ENCODE data around the gene SNUPN.
"Not testable (repeated sequence)": the region's sequence is repeated elsewhere in the genome, so short reads cannot be mapped to it uniquely, and the experiment has no call there.

The SNUPN gene

GRCh38 chr15:75578173-75578947 lies 47.2 kb downstream of the SNUPN start:
- DNase-seq = no peak

GRCh38 chr15:75577401-75578172 lies 47.9 kb downstream of the SNUPN start:
- no peak for DNase-seq

GRCh38 chr15:75573648-75574384 lies 51.7 kb downstream of the SNUPN start:
- no peak for DNase-seq

DNA sequence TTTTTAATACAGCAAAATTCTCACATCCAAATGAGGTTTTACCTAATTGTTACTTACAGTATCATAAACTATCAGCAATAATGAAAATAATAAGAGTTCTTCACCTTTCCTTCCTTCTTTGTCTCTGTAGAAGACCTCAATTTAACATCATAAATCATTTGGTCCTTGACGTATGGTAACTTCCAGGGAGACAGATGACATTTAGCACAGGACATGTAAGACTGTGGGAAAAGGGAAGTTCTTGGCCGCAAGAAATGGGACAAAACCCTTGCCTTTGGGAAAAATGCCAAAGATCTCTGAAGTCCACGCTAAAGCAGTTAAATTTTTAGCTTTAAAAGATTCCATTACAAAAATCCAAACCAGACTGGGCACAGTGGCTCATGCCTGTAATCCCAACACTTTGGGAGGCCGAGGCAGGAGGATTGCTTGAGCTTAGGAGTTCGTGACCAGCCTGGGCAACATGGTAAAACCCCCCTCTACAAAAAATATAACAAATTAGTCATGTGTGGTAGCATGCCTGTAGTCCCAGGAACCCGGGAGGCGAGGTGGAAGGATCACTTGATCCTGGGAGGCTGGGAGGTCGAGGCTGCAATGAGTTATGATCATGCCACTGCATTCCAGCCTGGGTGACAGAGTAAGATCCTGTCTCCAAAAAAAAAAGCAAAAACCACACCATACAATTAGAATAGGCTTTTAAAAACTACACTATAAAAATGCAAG lies 55.2 kb downstream of the SNUPN start:
- no peak for DNase-seq

DNA sequence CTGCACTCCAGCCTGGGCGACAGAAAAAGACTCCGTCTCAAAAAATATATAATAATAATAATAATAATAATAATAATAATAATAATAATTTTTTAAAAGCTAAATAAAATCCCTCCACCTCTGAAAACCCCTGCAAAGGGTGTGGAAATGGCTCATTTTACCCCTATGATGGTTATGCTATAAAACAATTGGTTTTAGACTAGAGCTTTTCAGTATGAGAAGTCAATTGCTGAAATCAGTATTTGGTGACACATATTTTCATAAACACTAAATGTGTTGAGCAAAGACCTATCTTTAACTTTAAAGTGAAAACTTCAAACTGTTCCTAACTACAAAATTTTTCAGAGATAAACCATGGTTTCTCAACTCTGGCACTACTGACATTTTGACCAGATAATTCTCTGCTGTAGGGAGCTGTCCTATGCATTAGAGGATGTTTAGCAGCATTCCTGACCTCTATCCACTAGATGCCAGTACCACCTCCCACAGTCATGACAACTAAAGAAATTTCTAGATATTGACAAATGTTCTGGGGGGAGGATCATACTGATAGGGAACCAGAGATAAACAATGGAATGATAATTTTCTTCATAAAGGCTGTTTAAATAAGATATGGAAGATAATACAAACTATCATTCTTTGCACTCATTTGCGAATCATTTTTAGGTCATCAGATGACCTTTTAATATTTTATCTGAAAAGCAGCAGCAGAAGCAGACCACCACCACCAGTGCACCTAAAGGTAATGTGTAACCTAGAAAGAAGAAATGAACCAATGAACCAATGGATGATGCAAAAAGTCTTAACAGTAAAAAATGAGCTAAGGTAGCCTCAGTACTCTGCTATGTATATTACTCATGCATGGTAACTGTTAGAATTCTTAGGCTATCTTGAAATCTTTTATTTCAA lies 60.2 kb downstream of the SNUPN start:
- DNase-seq = no peak

GRCh38 chr15:75561888-75562287 lies 63.6 kb downstream of the SNUPN start:
- DNase-seq = no peak

DNA sequence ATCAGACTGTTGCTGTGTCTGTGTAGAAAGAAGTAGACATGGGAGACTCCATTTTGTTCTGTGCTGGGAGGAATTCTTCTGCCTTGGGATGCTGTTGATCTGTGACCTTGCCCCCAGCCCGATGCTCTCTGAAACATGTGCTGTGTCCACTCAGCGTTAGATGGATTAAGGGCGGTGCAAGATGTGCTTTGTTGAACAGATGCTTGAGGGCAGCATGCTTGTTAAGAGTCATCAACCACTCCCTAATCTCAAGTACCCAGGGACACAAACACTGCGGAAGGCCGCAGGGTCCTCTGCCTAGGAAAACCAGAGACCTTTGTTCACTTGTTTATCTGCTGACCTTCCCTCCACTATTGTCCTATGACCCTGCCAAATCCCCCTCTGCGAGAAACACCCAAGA lies 66.2 kb downstream of the SNUPN start:
- DNase-seq = not testable (repeated sequence)

- DNase-seq = not testable (repeated sequence)
Measured at GRCh38 chr15:75558955-75559354, 66.6 kb downstream of the SNUPN start.

GRCh38 chr15:75554717-75555116 lies 70.8 kb downstream of the SNUPN start:
- DNase-seq = no peak

DNA sequence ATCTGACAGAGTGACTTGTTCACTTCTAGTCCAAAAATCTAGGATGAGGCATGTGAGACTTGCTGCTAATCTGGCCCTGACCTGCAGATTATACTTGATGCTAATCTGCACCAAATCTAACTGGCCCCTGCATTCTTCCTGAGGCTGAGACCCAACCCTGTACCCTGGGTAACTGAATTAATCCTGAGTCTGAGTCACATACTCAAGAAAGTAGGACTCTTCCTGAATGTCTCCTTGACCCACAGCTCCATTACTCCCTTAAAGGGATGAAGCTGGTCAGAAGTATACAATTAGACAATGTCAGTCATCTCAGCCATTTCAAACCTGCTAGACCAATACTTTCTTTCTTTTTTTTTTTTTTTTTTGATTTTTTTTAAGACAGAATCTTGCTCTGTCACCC lies 71.9 kb downstream of the SNUPN start:
- no peak for DNase-seq

- DNase-seq = no peak
Measured at GRCh38 chr15:75551091-75551490, 74.4 kb downstream of the SNUPN start.

Data from NCI-H2081 treated with DMSO at 0.1 percent for 48 hours (cell line).